ENCODE data around the gene LAMC3. TPM values are rescaled to one million over a fixed set of nuclear protein-coding genes. Genes with fewer than 3 reads are reported as not detected.
A peak's percentile ranks its signal among the peaks of the same experiment; 100 is the strongest.
"Not testable (repeated sequence)": the region's sequence is repeated elsewhere in the genome, so short reads cannot be mapped to it uniquely, and the experiment has no call there.

Gene LAMC3
- total RNA-seq, 1 donor from 2014 or later, result 0.03 TPM

- DNase-seq (ENCODE audit: low read depth), result no peak
Measured at GRCh38 chr9:130991778-130992681, 16.9 kb upstream of the LAMC3 start.

- no peak for DNase-seq (ENCODE audit: low read depth)
Measured at GRCh38 chr9:130992682-130993032, 16.3 kb upstream of the LAMC3 start.

- DNase-seq (ENCODE audit: low read depth), result no peak
Measured at GRCh38 chr9:130993303-130994030, 15.5 kb upstream of the LAMC3 start.

- peak; percentile 34 for DNase-seq (ENCODE audit: low read depth)
Measured at GRCh38 chr9:130994135-130995085, 14.6 kb upstream of the LAMC3 start.

- DNase-seq (ENCODE audit: low read depth), result peak; percentile 91
Measured at GRCh38 chr9:130995086-130996011, 13.6 kb upstream of the LAMC3 start.

GRCh38 chr9:130996205-130996604 lies 12.8 kb upstream of the LAMC3 start:
- no peak for DNase-seq (ENCODE audit: low read depth)

GRCh38 chr9:130996676-130997394 lies 12.1 kb upstream of the LAMC3 start:
- DNase-seq (ENCODE audit: low read depth), result no peak

GRCh38 chr9:130997395-130997684 lies 11.6 kb upstream of the LAMC3 start:
- DNase-seq (ENCODE audit: low read depth), result no peak

- peak; percentile 83 for DNase-seq (ENCODE audit: low read depth)
Measured at GRCh38 chr9:130997925-130998596, 10.9 kb upstream of the LAMC3 start.

- no peak for DNase-seq (ENCODE audit: low read depth)
Measured at GRCh38 chr9:130998597-130999244, 10.3 kb upstream of the LAMC3 start.

- no peak for DNase-seq (ENCODE audit: low read depth)
Measured at GRCh38 chr9:130999245-130999623, 9.7 kb upstream of the LAMC3 start.

GRCh38 chr9:131000526-131000925 lies 8.4 kb upstream of the LAMC3 start:
- not testable (repeated sequence) for DNase-seq (ENCODE audit: low read depth)

- DNase-seq (ENCODE audit: low read depth), result no peak
Measured at GRCh38 chr9:131001021-131001420, 8.0 kb upstream of the LAMC3 start.

- no peak for DNase-seq (ENCODE audit: low read depth)
Measured at GRCh38 chr9:131001990-131002389, 7.0 kb upstream of the LAMC3 start.

GRCh38 chr9:131006601-131007000 lies 2.4 kb upstream of the LAMC3 start:
- DNase-seq (ENCODE audit: low read depth), result no peak

- DNase-seq (ENCODE audit: low read depth), result no peak
Measured at GRCh38 chr9:131008086-131008485, 888 bp upstream of the LAMC3 start.

GRCh38 chr9:131008563-131008908 lies 438 bp upstream of the LAMC3 start:
- no peak for DNase-seq (ENCODE audit: low read depth)

- no peak for DNase-seq (ENCODE audit: low read depth)
Measured at GRCh38 chr9:131010482-131011273, 1.7 kb downstream of the LAMC3 start.

Data from myocyte (in vitro differentiated cells).